GM12872 (cell line): ENCODE results near the gene CFAP97D2.

Experiments
- CTCF ChIP-seq: IDR thresholded peaks from 3 replicates; pipeline ENCODE4 v1.5.1; 2011; ENCODE audit warnings: low read depth, mild to moderate bottlenecking, low read length, moderate library complexity; ENCODE audit not compliant: insufficient read depth

The CFAP97D2 gene

GRCh38 chr13:114237415-114238112 lies 58.5 kb downstream of the CFAP97D2 start:
- TF ChIP-seq CTCF, result no peak

GRCh38 chr13:114241918-114242317 lies 62.9 kb downstream of the CFAP97D2 start:
- no peak for TF ChIP-seq CTCF

- TF ChIP-seq CTCF, result no peak
Observed at GRCh38 chr13:114243971-114244370, 64.9 kb downstream of the CFAP97D2 start.

GRCh38 chr13:114244637-114245036 lies 65.6 kb downstream of the CFAP97D2 start:
- TF ChIP-seq CTCF, result no peak

- no peak for TF ChIP-seq CTCF
Observed at GRCh38 chr13:114248011-114248410, 69.0 kb downstream of the CFAP97D2 start.

- TF ChIP-seq CTCF, result no peak
Observed at GRCh38 chr13:114249077-114249476, 70.0 kb downstream of the CFAP97D2 start.

GRCh38 chr13:114256547-114256946 lies 77.5 kb downstream of the CFAP97D2 start:
- no peak for TF ChIP-seq CTCF
